HepG2 (cell line): ENCODE measurements around the gene ST7L. TPM values are rescaled to one million over a fixed set of nuclear protein-coding genes. Genes with fewer than 3 reads are reported as not detected.
A peak's percentile ranks its signal among the peaks of the same experiment; 100 is the strongest.

Source experiments
- ARNT2 ChIP-seq: sonication (generic); formaldehyde crosslinking; IDR thresholded peaks from 2 replicates; pipeline ENCODE4 v1.8.0; 2022; ENCODE audit warnings: mild to moderate bottlenecking, low read depth, missing genetic modification reagents, moderate library complexity
- CSRNP2 ChIP-seq: sonication (generic); formaldehyde crosslinking; conservative IDR thresholded peaks from 2 replicates; pipeline ENCODE4 v1.8.0; 2022; ENCODE audit warnings: low read depth, missing genetic modification reagents
- DNMT3B ChIP-seq: conservative IDR thresholded peaks from 2 replicates; pipeline ENCODE4 v1.6.1; 2016; ENCODE audit warnings: missing biosample characterization, control low read depth
- GLI4 ChIP-seq: sonication (generic); formaldehyde crosslinking; IDR thresholded peaks from 2 replicates; pipeline ENCODE4 v1.5.1; 2020; ENCODE audit warnings: missing genetic modification reagents, mild to moderate bottlenecking, moderate library complexity, borderline replicate concordance
- HOXA9 ChIP-seq: sonication (generic); formaldehyde crosslinking; IDR thresholded peaks from 2 replicates; pipeline ENCODE4 v1.8.1; 2022; ENCODE audit warnings: missing genetic modification reagents, mild to moderate bottlenecking, moderate library complexity, borderline replicate concordance
- NR0B2 ChIP-seq: sonication (generic); formaldehyde crosslinking; IDR thresholded peaks from 2 replicates; pipeline ENCODE4 v1.4.0; 2020; ENCODE audit warnings: mild to moderate bottlenecking, missing genetic modification reagents
- RNF2 ChIP-seq: fragments of 450-650 bp; conservative IDR thresholded peaks from 2 replicates; pipeline ENCODE4 v1.6.1; 2016; ENCODE audit warnings: low read depth
- SAP130 ChIP-seq: IDR thresholded peaks from 2 replicates; pipeline ENCODE4 v1.6.1; 2016; ENCODE audit warnings: low read depth
- TBX2 ChIP-seq: sonication (generic); formaldehyde crosslinking; IDR thresholded peaks from 2 replicates; pipeline ENCODE4 v1.5.0; 2020; ENCODE audit warnings: missing genetic modification reagents, mild to moderate bottlenecking, borderline replicate concordance
- TCF7L2 ChIP-seq: IDR thresholded peaks from 2 replicates; pipeline ENCODE4 v1.6.1; 2011; ENCODE audit warnings: mild to moderate bottlenecking, low read depth, low read length, moderate library complexity
- ZFP82 ChIP-seq: sonication (generic); formaldehyde crosslinking; IDR thresholded peaks from 2 replicates; pipeline ENCODE4 v1.5.1; 2020; ENCODE audit warnings: mild to moderate bottlenecking, missing genetic modification reagents, borderline replicate concordance
- ZNF180 ChIP-seq: sonication (generic); formaldehyde crosslinking; IDR thresholded peaks from 2 replicates; pipeline ENCODE4 v1.4.0; 2020; ENCODE audit warnings: low read depth, missing genetic modification reagents, borderline replicate concordance
- ZNF280D ChIP-seq: sonication (generic); formaldehyde crosslinking; IDR thresholded peaks from 2 replicates; pipeline ENCODE4 v1.5.1; 2020; ENCODE audit warnings: mild to moderate bottlenecking, missing genetic modification reagents
- ZNF335 ChIP-seq: sonication (generic); formaldehyde crosslinking; IDR thresholded peaks from 2 replicates; pipeline ENCODE4 v1.4.0; 2020; ENCODE audit warnings: missing genetic modification reagents
- ZNF513 ChIP-seq: sonication (generic); formaldehyde crosslinking; conservative IDR thresholded peaks from 2 replicates; pipeline ENCODE4 v1.5.0; 2020; ENCODE audit warnings: missing genetic modification reagents
- ZNF530 ChIP-seq: sonication (generic); formaldehyde crosslinking; IDR thresholded peaks from 2 replicates; pipeline ENCODE4 v1.5.0; 2020; ENCODE audit warnings: low read depth, mild to moderate bottlenecking, missing genetic modification reagents
- ZNF547 ChIP-seq: sonication (generic); formaldehyde crosslinking; IDR thresholded peaks from 2 replicates; pipeline ENCODE4 v1.5.1; 2020; ENCODE audit warnings: mild to moderate bottlenecking, missing genetic modification reagents
- ZNF704 ChIP-seq: sonication (generic); formaldehyde crosslinking; IDR thresholded peaks from 2 replicates; pipeline ENCODE4 v1.8.1; 2023; ENCODE audit warnings: mild to moderate bottlenecking, inconsistent platforms, moderate library complexity, missing genetic modification reagents, borderline replicate concordance
- ZNF782 ChIP-seq: sonication (generic); formaldehyde crosslinking; IDR thresholded peaks from 2 replicates; pipeline ENCODE4 v1.4.0; 2020; ENCODE audit warnings: missing genetic modification reagents, mild to moderate bottlenecking, borderline replicate concordance
- ZNF790 ChIP-seq: sonication (generic); formaldehyde crosslinking; IDR thresholded peaks from 2 replicates; pipeline ENCODE4 v1.8.0; 2022; ENCODE audit warnings: missing genetic modification reagents, mild to moderate bottlenecking, borderline replicate concordance
- polyA plus RNA-seq, 8 experiments: library from polyadenylated mRNA; depleted of rRNA in 3 of 8; stranded (reverse) in 7 of 8; unstranded in 1 of 8; fragments of >200 nt; fragmentation: Illumina TruSeq in 4 of 8; extraction: Trizol in 4 of 8; gene quantifications; 2 replicates each; pipeline versions ENCODE4 v1.2.1 to v1.2.3, GENCODE V29; 2011 to 2016; ENCODE audit warnings: low read depth in 4 of 8, missing spikeins in 1 of 8, mixed read lengths in 1 of 8; ENCODE audit not compliant: insufficient read depth in 1 of 8
- total RNA-seq, 5 experiments: library from RNA; depleted of rRNA; stranded (reverse); fragments of >200 nt; fragmentation: Illumina TruSeq; extraction: Trizol; gene quantifications; 2 replicates each; pipeline ENCODE4 v1.2.3, GENCODE V29; 2016; ENCODE audit warnings: low read depth in 1 of 5

The ST7L gene
- total and polyA plus RNA-seq, 2 of the 13 experiments (the other 11 are each of a cell fraction or from before 2014, with no cell fraction given): 8.6 to 19.9 TPM

GRCh38 chr1:112618721-112619517 is at the start of gene ST7L (continued):
- no peak for TF ChIP-seq CSRNP2 (CRISPR knock-in tag)
- no peak for TF ChIP-seq ZNF547
- TF ChIP-seq ZNF782 (CRISPR knock-in tag): no peak
- 0 out of 2 replicates have a peak, but pooled peaks have one; percentile 9 for TF ChIP-seq ZNF335 (CRISPR knock-in tag)
- no peak for TF ChIP-seq HOXA9 (CRISPR knock-in tag)
- TF ChIP-seq ZNF790: no peak
- 0 out of 2 replicates have a peak, but pooled peaks have one; percentile 62 for TF ChIP-seq NR0B2
- TF ChIP-seq ARNT2: peak; percentile 59; the same call in 1 of the 2 replicates
- no peak for TF ChIP-seq RNF2
- peak; percentile 88; the same call in 1 of the 2 replicates for TF ChIP-seq ZNF530 (CRISPR knock-in tag)
- TF ChIP-seq ZNF180: no peak
- TF ChIP-seq TCF7L2: no peak
- no peak for TF ChIP-seq ZNF513
- no peak for TF ChIP-seq DNMT3B
- TF ChIP-seq ZNF704 (CRISPR knock-in tag): 0 out of 2 replicates have a peak, but pooled peaks have one; percentile 8
- TF ChIP-seq ZNF280D (CRISPR knock-in tag): no peak
- TF ChIP-seq SAP130 (CRISPR knock-in tag): peak; percentile 57; the same call in 1 of the 2 replicates
- no peak for TF ChIP-seq GLI4 (CRISPR knock-in tag)
- no peak; the same call in 1 of the 2 replicates for TF ChIP-seq TBX2
- TF ChIP-seq ZFP82 (CRISPR knock-in tag): no peak
